MM.1S (cell line): Measurements from ENCODE around the gene TECPR2.

Source experiments
- CTCF ChIP-seq: fragments of 300-600 bp; sonication (generic); IDR thresholded peaks from 2 replicates; pipeline ENCODE4 v1.5.1; 2016; ENCODE audit warnings: antibody characterized with exemption, low read length, mixed read lengths
- EZH2 ChIP-seq: fragments of 300-600 bp; sonication (generic); optimal IDR thresholded peaks from 2 replicates; pipeline ENCODE3; 2017; ENCODE audit warnings: low read depth, mild to moderate bottlenecking, antibody characterized with exemption, low read length, mixed read lengths

GRCh38 chr14:102498678-102499265 lies 136.0 kb downstream of the TECPR2 start:
- TF ChIP-seq CTCF (no peak), EZH2 (no peak)
